GM12874 (cell line): ENCODE measurements around the gene ADGRV1.

Experiments
- TF ChIP-seq, protein P1 (sequence below): IDR thresholded peaks from 2 replicates; pipeline ENCODE4 v1.5.1; 2011; ENCODE audit warnings: low read depth, mild to moderate bottlenecking, control low read depth, low read length, moderate library complexity; ENCODE audit not compliant: insufficient read depth

The ADGRV1 gene

DNA sequence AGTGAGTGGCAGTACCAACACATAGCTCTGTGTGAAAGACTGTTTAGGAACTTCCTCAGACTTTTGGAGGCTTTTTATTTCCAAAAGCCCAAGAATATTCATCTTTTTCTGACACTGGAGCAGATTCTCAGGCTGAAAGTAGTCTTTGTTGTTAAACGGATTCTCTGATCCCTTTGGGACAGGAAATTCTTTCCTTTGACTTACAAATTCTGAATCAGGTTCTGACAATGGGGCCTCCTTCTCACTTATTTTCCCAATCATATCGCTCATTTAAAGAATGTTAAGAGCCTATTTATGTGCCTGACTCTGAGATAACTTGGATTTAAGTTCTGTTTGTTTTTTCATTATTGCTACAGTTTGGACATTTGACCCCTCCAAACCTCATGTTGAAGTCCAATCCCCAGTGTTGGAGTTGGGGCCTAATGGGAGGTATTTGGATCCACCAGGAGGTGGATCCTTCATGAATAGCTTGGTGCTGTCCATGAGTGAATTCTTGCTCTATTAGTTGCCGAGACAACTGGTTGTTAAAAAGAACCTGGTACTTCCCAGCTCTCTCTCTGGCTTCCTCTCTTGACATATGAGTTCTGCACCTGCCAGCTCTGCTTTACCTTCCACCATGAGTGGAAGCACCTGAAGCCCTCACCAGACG lies 4.1 kb upstream of the ADGRV1 start:
- TF ChIP-seq, protein P1, sequence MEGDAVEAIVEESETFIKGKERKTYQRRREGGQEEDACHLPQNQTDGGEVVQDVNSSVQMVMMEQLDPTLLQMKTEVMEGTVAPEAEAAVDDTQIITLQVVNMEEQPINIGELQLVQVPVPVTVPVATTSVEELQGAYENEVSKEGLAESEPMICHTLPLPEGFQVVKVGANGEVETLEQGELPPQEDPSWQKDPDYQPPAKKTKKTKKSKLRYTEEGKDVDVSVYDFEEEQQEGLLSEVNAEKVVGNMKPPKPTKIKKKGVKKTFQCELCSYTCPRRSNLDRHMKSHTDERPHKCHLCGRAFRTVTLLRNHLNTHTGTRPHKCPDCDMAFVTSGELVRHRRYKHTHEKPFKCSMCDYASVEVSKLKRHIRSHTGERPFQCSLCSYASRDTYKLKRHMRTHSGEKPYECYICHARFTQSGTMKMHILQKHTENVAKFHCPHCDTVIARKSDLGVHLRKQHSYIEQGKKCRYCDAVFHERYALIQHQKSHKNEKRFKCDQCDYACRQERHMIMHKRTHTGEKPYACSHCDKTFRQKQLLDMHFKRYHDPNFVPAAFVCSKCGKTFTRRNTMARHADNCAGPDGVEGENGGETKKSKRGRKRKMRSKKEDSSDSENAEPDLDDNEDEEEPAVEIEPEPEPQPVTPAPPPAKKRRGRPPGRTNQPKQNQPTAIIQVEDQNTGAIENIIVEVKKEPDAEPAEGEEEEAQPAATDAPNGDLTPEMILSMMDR: no peak

DNA sequence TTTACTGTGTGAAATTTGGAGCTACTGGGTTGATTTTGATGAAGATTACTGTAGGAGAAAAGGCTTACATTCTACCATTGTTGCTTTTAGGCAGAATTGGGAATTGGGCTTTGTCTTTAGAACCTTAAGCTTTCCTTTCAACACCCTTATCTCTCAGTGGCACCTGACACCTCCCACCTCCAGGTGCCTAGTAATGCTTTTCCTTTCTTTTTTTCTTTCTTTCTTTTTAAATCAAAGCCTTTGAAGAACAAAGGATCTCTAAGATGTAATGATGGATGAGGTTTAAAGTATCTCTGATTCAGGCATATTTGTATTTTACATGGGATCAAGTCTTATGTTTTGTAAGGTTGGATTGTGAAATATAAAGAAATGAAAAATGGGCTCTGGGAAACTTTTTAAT lies 2.9 kb upstream of the ADGRV1 start:
- TF ChIP-seq, protein P1: no peak

DNA sequence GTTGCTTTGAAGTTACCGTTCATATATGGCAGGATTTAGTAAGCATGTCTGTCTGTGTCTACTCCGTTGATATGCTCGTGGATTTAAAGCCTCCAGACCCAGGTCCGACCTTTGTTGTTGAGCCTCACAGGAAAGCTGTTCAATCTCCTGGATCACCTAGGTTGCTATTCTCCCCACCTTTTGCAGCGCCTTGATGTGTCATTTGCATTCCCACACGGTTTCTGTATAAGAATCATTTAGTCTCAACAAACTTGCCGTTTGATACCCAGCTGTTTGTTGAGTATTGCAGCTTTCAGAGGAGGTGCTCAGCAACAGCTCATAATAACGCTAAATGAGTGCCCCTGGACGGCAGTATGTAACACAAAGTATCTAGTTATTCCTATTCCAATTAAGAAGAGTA lies 1.2 kb upstream of the ADGRV1 start:
- TF ChIP-seq, protein P1: no peak

DNA sequence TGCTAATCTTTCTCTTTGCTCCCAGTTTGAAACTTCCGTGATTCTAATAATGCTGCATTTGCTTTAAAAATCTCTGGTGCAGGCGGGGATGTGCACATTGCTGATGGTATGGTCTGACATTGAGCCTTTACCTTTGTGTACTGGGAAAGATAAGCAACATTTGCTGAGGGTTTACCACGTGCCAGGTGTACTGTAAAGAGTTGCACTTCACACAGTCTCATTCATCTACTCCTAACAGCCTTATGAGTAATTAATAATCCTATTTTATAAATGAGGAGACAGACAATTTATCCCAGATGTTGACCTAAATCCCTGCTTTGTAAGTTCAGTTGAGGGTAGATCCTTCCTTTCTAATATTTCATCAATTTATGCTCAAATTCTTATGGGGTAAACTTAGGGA lies 726 bp upstream of the ADGRV1 start:
- TF ChIP-seq, protein P1: no peak

DNA sequence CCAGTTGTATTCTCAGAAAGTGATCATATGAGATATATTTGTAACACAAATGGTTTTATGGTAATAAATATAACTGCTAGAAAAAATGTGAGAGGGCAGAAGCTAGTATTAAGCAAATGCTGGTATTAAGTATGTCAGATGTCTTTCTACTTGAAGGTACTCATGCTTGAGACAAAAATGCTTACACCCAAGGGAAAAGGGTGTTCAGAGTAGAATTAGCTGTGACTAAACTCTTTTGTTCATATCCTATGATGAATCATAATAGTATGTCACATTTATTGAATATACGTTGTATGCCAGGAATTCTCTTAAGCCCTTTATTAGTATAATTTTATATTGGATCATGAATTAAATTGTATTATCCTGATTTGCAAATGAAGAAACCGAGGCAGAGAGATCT lies 2.2 kb downstream of the ADGRV1 start:
- TF ChIP-seq, protein P1: no peak

DNA sequence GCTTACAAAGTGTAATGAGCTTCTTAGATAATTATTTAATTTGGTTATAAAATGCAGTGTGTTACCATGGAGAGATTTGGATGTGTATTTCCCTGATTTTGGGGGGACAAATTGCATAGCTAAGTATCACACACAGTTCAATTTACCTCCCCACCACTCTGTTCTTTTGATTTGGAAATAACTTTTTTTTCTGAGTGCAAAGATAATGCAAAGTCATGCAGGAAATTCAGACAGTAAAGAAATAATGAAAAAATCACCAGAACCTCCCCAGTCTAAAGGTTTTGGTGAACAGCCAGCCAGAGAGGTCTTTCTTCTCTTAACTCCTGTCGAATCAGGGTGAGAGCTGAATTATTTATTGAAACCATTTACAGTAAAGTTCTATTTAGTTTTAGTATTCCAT lies 3.2 kb downstream of the ADGRV1 start:
- TF ChIP-seq, protein P1: no peak

DNA sequence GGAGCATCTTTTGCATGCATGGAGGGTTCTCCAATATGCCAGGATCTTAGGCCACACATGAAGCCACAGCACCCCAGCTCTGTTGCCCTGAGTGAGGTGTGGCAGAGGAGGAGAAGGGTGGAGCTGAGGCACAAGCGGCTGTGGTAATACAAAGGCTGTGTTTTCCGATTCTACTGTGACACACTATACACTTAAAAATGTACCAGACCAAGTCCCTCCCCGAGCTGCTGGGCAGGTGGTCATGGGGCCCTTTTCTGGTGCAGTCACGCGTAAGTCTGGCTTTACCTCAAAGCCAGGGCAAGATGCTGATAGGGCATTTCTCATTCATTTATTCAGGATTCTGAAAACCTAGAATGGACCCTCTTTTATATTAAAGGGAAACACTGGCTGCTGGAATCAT lies 3.7 kb downstream of the ADGRV1 start:
- TF ChIP-seq, protein P1: no peak
